Neural cell (in vitro differentiated cells): ENCODE measurements around the gene IGF1. TPM values are rescaled to one million over a fixed set of nuclear protein-coding genes. Genes with fewer than 3 reads are reported as not detected.

Source experiments
- H2AFZ ChIP-seq: fragments of 200-600, 300-800 bp; sonication (generic), shearing (Covaris generic); 2 replicates; pipeline ENCODE4 v1.6.0; 2014; ENCODE audit warnings: low read depth, mild to moderate bottlenecking, antibody characterized with exemption, low read length, moderate library complexity
- H3F3A ChIP-seq: fragments of 200-600 bp; shearing (Covaris generic); 2 replicates; pipeline ENCODE4 v1.6.1; 2016; ENCODE audit warnings: mild to moderate bottlenecking, moderate library complexity, mixed read lengths, antibody characterized with exemption, low read length; ENCODE audit not compliant: insufficient read depth, poor library complexity, severe bottlenecking
- H3K27ac ChIP-seq: fragments of 200-600, 300-800 bp; sonication (generic), shearing (Covaris generic); 2 replicates; pipeline ENCODE4 v1.5.1; 2014; ENCODE audit warnings: mild to moderate bottlenecking, low read length, moderate library complexity
- H3K27me3 ChIP-seq: fragments of 300-800, 200-600 bp; sonication (generic), shearing (Covaris generic); 2 replicates; pipeline ENCODE4 v1.6.0; 2014; ENCODE audit warnings: mild to moderate bottlenecking, low read depth, low read length, moderate library complexity; ENCODE audit not compliant: insufficient read depth
- H3K36me3 ChIP-seq: fragments of 300-800, 200-600 bp; sonication (generic), shearing (Covaris generic); 2 replicates; pipeline ENCODE4 v1.5.1; 2014; ENCODE audit warnings: mild to moderate bottlenecking, antibody characterized with exemption, low read length, moderate library complexity; ENCODE audit not compliant: insufficient read depth
- H3K4me2 ChIP-seq: fragments of 300-800, 200-600 bp; sonication (generic), shearing (Covaris generic); 2 replicates; pipeline ENCODE4 v1.6.0; 2014; ENCODE audit warnings: mild to moderate bottlenecking, low read length
- H3K4me3 ChIP-seq: fragments of 300-800, 200-600 bp; sonication (generic), shearing (Covaris generic); 2 replicates; pipeline ENCODE4 v1.5.1; 2014; ENCODE audit warnings: mild to moderate bottlenecking, low read length, moderate library complexity
- H3K79me2 ChIP-seq: fragments of 200-600 bp; shearing (Covaris generic); replicated peaks from 2 replicates; pipeline ENCODE4 v1.6.0; 2014; ENCODE audit warnings: mild to moderate bottlenecking, low read length, moderate library complexity; ENCODE audit not compliant: insufficient read depth
- H3K9ac ChIP-seq: fragments of 300-800, 200-600 bp; sonication (generic), shearing (Covaris generic); 2 replicates; pipeline ENCODE4 v1.6.1; 2016; ENCODE audit warnings: mild to moderate bottlenecking, low read length, mixed read lengths
- H3K9me2 ChIP-seq: fragments of 200-600 bp; shearing (Covaris generic); 2 replicates; pipeline ENCODE4 v1.6.1; 2016; ENCODE audit warnings: mild to moderate bottlenecking, low read length, mixed read lengths; ENCODE audit not compliant: insufficient read depth
- H3K9me3 ChIP-seq: fragments of 200-600, 300-800 bp; sonication (generic), shearing (Covaris generic); 2 replicates; pipeline ENCODE4 v1.6.1; 2016; ENCODE audit warnings: mild to moderate bottlenecking, mixed run types, low read length, moderate library complexity, mixed read lengths
- H4K20me1 ChIP-seq: fragments of 200-600 bp; shearing (Covaris generic); 2 replicates; pipeline ENCODE4 v1.6.1; 2016; ENCODE audit warnings: mild to moderate bottlenecking, mixed run types; ENCODE audit not compliant: insufficient read depth
- EP300 ChIP-seq: fragments of 450-650 bp; conservative IDR thresholded peaks from 2 replicates; pipeline ENCODE4 v1.6.1; 2014; ENCODE audit warnings: antibody characterized with exemption, mild to moderate bottlenecking, moderate library complexity; ENCODE audit not compliant: poor library complexity, severe bottlenecking
- EZH2 ChIP-seq: fragments of 200-600, 300-800 bp; shearing (Covaris generic), sonication (generic); IDR thresholded peaks from 2 replicates; pipeline ENCODE4 v1.6.1; 2014; ENCODE audit warnings: antibody characterized with exemption, low read length, borderline replicate concordance, mild to moderate bottlenecking; ENCODE audit not compliant: insufficient read depth, poor library complexity, severe bottlenecking
- MXI1 ChIP-seq: fragments of 450-650 bp; conservative IDR thresholded peaks from 2 replicates; pipeline ENCODE4 v1.6.1; 2014; ENCODE audit warnings: antibody characterized with exemption, mild to moderate bottlenecking; ENCODE audit not compliant: poor library complexity, severe bottlenecking
- POLR2AphosphoS5 ChIP-seq: IDR thresholded peaks from 2 replicates; pipeline ENCODE4 v1.6.1; 2012
- RAD21 ChIP-seq: fragments of 450-650 bp; conservative IDR thresholded peaks from 2 replicates; pipeline ENCODE4 v1.6.1; 2014; ENCODE audit warnings: antibody characterized with exemption, mild to moderate bottlenecking, moderate library complexity
- SMC3 ChIP-seq: fragments of 450-650 bp; conservative IDR thresholded peaks from 2 replicates; pipeline ENCODE4 v1.6.1; 2014; ENCODE audit warnings: antibody characterized with exemption, mild to moderate bottlenecking, moderate library complexity; ENCODE audit not compliant: poor library complexity
- TAF1 ChIP-seq: IDR thresholded peaks from 2 replicates; pipeline ENCODE4 v1.6.1; 2012; ENCODE audit warnings: low read depth
- polyA minus RNA-seq: library from RNA; depleted of rRNA, polyadenylated mRNA; stranded (reverse); fragments of >200 nt; gene quantifications from 2 replicates; pipeline ENCODE4 v1.2.3, GENCODE V29; 2014
- polyA plus RNA-seq: library from polyadenylated mRNA; depleted of rRNA; stranded (reverse); fragments of >200 nt; gene quantifications from 2 replicates; pipeline ENCODE4 v1.2.3, GENCODE V29; 2014
- TF ChIP-seq, protein P1 (sequence below): IDR thresholded peaks from 2 replicates; pipeline ENCODE4 v1.6.1; 2012; ENCODE audit warnings: borderline replicate concordance
- TF ChIP-seq, protein P2 (sequence below): fragments of 450-650 bp; IDR thresholded peaks from 2 replicates; pipeline ENCODE4 v1.5.1; 2014; ENCODE audit warnings: antibody characterized with exemption, mild to moderate bottlenecking, moderate library complexity; ENCODE audit not compliant: poor library complexity, severe bottlenecking

IGF1 gene
- not detected in 2 replicates for polyA plus RNA-seq
- polyA minus RNA-seq, result not detected in 2 replicates

DNA sequence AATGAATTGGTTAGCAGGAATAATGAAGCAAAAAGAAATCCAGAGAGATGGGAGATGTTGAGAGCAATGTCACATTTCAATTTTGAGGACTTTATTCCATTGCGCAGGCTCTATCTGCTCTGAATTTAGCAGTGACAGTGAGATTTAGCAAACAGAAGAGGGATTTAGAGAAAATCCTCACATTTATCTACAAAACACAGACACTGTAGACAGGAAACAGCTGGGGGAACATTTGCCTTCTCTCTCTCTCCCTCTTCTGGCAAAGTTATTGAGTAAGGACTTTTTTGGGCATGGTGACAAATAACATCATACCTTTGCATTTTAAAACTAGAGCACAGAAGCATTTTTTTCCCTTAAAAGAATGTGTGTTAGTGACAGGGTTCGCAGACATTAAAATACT is at the start of gene IGF1:
TSS of gene IGF1 (minus strand) at position 158 of the 400 bp plus-strand sequence. CDS start 182 bp downstream, outside the sequence.
- Histone ChIP-seq H3K79me2 (no peaks in the 10 kb centered on the region), H3K27me3 (no peaks in the 10 kb centered on the region), H2AFZ (no peak within 1 kb of the TSS), H3K4me3 (no peak within 1 kb of the TSS), H3K9me3 (no peaks in the 10 kb centered on the region), H3F3A (no peaks in the 10 kb centered on the region), H4K20me1 (no peaks in the 10 kb centered on the region), H3K9me2 (no peaks in the 10 kb centered on the region), H3K36me3 (no peaks in the 10 kb centered on the region), H3K27ac (no peak within 1 kb of the TSS), H3K4me2 (no peak within 1 kb of the TSS), H3K9ac (no peak within 1 kb of the TSS)
- TF ChIP-seq MXI1 (no peak), EP300 (no peak), TAF1 (no peak), EZH2 (no peak), RAD21 (no peak), POLR2AphosphoS5 (no peak)

DNA sequence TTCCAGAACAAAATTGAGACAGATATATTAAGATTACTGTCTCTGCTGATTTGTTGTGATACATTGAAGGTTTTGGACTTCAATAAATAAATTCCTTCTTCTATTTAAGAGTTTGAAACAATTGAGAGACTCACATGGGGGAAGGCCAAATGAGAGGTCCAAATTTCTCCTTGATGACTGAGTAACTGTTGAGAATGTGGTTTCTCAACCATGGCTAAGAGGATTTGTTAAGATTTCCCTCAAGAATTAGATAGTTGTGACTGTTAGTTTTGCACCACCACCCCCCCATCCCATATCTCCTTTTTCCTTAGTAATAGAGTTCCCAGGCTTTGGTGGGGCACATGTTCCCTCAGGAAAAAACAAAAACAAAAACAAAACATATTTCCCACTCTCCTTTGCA is 47.7 kb upstream of the IGF1 start:
- Histone ChIP-seq H4K20me1 (no peaks in the 10 kb centered on the region), H3K9me3 (no peaks in the 10 kb centered on the region), H3K9me2 (no peaks in the 10 kb centered on the region), H2AFZ (no peak overlapping the region), H3K79me2 (no peaks in the 10 kb centered on the region), H3K4me2 (no peak overlapping the region), H3K9ac (no peak overlapping the region), H3K4me3 (no peak overlapping the region), H3K27ac (no peak overlapping the region), H3F3A (no peaks in the 10 kb centered on the region), H3K36me3 (no peaks in the 10 kb centered on the region), H3K27me3 (no peaks in the 10 kb centered on the region)
- no peak for TF ChIP-seq SMC3
- no peak for TF ChIP-seq RAD21
- TF ChIP-seq EZH2, result no peak
- TF ChIP-seq TAF1, result no peak
- TF ChIP-seq MXI1, result no peak
- TF ChIP-seq, protein P1, sequence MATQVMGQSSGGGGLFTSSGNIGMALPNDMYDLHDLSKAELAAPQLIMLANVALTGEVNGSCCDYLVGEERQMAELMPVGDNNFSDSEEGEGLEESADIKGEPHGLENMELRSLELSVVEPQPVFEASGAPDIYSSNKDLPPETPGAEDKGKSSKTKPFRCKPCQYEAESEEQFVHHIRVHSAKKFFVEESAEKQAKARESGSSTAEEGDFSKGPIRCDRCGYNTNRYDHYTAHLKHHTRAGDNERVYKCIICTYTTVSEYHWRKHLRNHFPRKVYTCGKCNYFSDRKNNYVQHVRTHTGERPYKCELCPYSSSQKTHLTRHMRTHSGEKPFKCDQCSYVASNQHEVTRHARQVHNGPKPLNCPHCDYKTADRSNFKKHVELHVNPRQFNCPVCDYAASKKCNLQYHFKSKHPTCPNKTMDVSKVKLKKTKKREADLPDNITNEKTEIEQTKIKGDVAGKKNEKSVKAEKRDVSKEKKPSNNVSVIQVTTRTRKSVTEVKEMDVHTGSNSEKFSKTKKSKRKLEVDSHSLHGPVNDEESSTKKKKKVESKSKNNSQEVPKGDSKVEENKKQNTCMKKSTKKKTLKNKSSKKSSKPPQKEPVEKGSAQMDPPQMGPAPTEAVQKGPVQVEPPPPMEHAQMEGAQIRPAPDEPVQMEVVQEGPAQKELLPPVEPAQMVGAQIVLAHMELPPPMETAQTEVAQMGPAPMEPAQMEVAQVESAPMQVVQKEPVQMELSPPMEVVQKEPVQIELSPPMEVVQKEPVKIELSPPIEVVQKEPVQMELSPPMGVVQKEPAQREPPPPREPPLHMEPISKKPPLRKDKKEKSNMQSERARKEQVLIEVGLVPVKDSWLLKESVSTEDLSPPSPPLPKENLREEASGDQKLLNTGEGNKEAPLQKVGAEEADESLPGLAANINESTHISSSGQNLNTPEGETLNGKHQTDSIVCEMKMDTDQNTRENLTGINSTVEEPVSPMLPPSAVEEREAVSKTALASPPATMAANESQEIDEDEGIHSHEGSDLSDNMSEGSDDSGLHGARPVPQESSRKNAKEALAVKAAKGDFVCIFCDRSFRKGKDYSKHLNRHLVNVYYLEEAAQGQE, result no peak
- TF ChIP-seq EP300, result no peak
- TF ChIP-seq, protein P2, sequence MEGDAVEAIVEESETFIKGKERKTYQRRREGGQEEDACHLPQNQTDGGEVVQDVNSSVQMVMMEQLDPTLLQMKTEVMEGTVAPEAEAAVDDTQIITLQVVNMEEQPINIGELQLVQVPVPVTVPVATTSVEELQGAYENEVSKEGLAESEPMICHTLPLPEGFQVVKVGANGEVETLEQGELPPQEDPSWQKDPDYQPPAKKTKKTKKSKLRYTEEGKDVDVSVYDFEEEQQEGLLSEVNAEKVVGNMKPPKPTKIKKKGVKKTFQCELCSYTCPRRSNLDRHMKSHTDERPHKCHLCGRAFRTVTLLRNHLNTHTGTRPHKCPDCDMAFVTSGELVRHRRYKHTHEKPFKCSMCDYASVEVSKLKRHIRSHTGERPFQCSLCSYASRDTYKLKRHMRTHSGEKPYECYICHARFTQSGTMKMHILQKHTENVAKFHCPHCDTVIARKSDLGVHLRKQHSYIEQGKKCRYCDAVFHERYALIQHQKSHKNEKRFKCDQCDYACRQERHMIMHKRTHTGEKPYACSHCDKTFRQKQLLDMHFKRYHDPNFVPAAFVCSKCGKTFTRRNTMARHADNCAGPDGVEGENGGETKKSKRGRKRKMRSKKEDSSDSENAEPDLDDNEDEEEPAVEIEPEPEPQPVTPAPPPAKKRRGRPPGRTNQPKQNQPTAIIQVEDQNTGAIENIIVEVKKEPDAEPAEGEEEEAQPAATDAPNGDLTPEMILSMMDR, result no peak
- TF ChIP-seq POLR2AphosphoS5, result no peak
